Smooth muscle cell (in vitro differentiated cells): ENCODE measurements around the gene HOXD3. TPM values are rescaled to one million over a fixed set of nuclear protein-coding genes. Genes with fewer than 3 reads are reported as not detected.

Experiments
- DNase-seq: peaks from one replicate; lab custom pipeline; 2025; ENCODE audit not compliant: unreplicated experiment; lab: John Stamatoyannopoulos, UW
- H2AFZ ChIP-seq: fragments of 200-600 bp; sonication (generic); 2 replicates; pipeline ENCODE4 v1.6.0; 2016; ENCODE audit warnings: antibody characterized with exemption, low read depth, mild to moderate bottlenecking
- H3F3A ChIP-seq: fragments of 200-600 bp; sonication (generic); 2 replicates; pipeline ENCODE4 v1.6.0; 2017; ENCODE audit warnings: antibody characterized with exemption, low read depth
- H3K27ac ChIP-seq: fragments of 200-600 bp; sonication (generic); 2 replicates; pipeline ENCODE4 v1.5.1; 2016; ENCODE audit warnings: low read depth, mild to moderate bottlenecking
- H3K27me3 ChIP-seq: fragments of 200-600 bp; sonication (generic); 2 replicates; pipeline ENCODE4 v1.6.1; 2016; ENCODE audit warnings: low read depth, mild to moderate bottlenecking
- H3K36me3 ChIP-seq: fragments of 200-600 bp; sonication (generic); 2 replicates; pipeline ENCODE4 v1.5.1; 2016; ENCODE audit warnings: low read depth
- H3K4me1 ChIP-seq: fragments of 200-600 bp; sonication (generic); 2 replicates; pipeline ENCODE4 v1.5.1; 2016; ENCODE audit warnings: low read depth
- H3K4me2 ChIP-seq: fragments of 200-600 bp; sonication (generic); 2 replicates; pipeline ENCODE4 v1.6.0; 2016; ENCODE audit warnings: mild to moderate bottlenecking
- H3K4me3 ChIP-seq: fragments of 200-600 bp; sonication (generic); 2 replicates; pipeline ENCODE4 v1.5.1; 2016; ENCODE audit warnings: mild to moderate bottlenecking
- H3K79me2 ChIP-seq: fragments of 200-600 bp; sonication (generic); 2 replicates; pipeline ENCODE4 v1.6.0; 2016; ENCODE audit warnings: low read depth, mild to moderate bottlenecking
- H3K9ac ChIP-seq: fragments of 200-600 bp; sonication (generic); 2 replicates; pipeline ENCODE4 v1.6.0; 2016; ENCODE audit warnings: low read depth
- H3K9me3 ChIP-seq: fragments of 200-600 bp; sonication (generic); replicated peaks from 2 replicates; pipeline ENCODE4 v1.5.1; 2016; ENCODE audit warnings: low read depth
- H4K20me1 ChIP-seq: fragments of 200-600 bp; sonication (generic); 2 replicates; pipeline ENCODE4 v1.6.0; 2016; ENCODE audit warnings: low read depth
- WGBS: methylation state at CpG from one replicate; pipeline ENCODE4 v1.1.7; 2016; ENCODE audit warnings: low lambda C conversion rate; 5-methylcytosine and 5-hydroxymethylcytosine counted together
- polyA plus RNA-seq: library from polyadenylated mRNA; unstranded; fragments of >200 nt; fragmentation: Nextera tagmentation; extraction: Ambion mirVana; gene quantifications from 2 replicates; pipeline ENCODE4 v1.2.1, GENCODE V29; 2016
- total RNA-seq: library from RNA; depleted of rRNA; stranded (reverse); fragments of >200 nt; gene quantifications from 2 replicates; pipeline ENCODE4 v1.2.3, GENCODE V29; 2014
- TF ChIP-seq, protein P1 (sequence below): fragments of 200-600 bp; sonication (generic); IDR thresholded peaks from 2 replicates; pipeline ENCODE4 v1.5.1; 2017; ENCODE audit warnings: borderline replicate concordance, mild to moderate bottlenecking, antibody characterized with exemption; ENCODE audit not compliant: insufficient read depth, poor library complexity, severe bottlenecking

The HOXD3 gene
- total and polyA plus RNA-seq, 2 experiments from 2014 or later, result not detected

DNA sequence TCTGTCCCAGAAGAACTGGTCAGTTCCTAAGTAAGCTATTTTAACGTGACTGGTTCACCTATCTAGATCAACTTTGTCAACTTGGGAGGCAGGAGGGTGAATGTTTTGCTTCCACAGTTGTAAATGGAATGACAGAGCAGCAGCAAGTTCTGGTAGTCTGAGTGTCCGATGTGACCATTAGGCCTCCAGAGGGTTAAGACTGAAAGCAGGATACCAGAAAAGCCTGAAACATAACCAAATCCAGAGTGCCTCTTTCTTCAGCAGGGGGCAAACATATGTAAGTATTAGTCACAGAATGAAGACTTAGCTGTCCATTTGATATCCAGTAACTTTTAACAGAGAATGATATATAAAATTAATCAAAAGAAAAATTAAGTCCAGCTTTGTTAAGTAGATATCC, 9.2 kb downstream of the HOXD3 start:
- Histone ChIP-seq H3K27me3 (peaks cover 100% of the 10 kb centered on the region), H3K36me3 (no peaks in the 10 kb centered on the region), H3K9ac (no peak overlapping the region), H4K20me1 (no peaks in the 10 kb centered on the region), H3K9me3 (no peaks in the 10 kb centered on the region), H3K4me3 (no peak overlapping the region), H3K27ac (no peak overlapping the region), H2AFZ (no peak overlapping the region), H3F3A (no peaks in the 10 kb centered on the region), H3K4me1 (no peaks in the 10 kb centered on the region), H3K79me2 (no peaks in the 10 kb centered on the region), H3K4me2 (no peak overlapping the region)
- DNase-seq, result no peak
- WGBS, result 28% methylated on average over 2 of the region's 2 CpGs
- TF ChIP-seq, protein P1, sequence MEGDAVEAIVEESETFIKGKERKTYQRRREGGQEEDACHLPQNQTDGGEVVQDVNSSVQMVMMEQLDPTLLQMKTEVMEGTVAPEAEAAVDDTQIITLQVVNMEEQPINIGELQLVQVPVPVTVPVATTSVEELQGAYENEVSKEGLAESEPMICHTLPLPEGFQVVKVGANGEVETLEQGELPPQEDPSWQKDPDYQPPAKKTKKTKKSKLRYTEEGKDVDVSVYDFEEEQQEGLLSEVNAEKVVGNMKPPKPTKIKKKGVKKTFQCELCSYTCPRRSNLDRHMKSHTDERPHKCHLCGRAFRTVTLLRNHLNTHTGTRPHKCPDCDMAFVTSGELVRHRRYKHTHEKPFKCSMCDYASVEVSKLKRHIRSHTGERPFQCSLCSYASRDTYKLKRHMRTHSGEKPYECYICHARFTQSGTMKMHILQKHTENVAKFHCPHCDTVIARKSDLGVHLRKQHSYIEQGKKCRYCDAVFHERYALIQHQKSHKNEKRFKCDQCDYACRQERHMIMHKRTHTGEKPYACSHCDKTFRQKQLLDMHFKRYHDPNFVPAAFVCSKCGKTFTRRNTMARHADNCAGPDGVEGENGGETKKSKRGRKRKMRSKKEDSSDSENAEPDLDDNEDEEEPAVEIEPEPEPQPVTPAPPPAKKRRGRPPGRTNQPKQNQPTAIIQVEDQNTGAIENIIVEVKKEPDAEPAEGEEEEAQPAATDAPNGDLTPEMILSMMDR, result no peak

- no peaks in the 10 kb centered on the region for H3K4me1 ChIP-seq
- H3K79me2 ChIP-seq, result no peaks in the 10 kb centered on the region
- 17% methylated on average over 1 of the region's 1 CpG for WGBS
- no peak overlapping the region for H2AFZ ChIP-seq
- H3K4me2 ChIP-seq, result no peak overlapping the region
- H3K27ac ChIP-seq, result no peak overlapping the region
- TF ChIP-seq, protein P1, result no peak
- no peaks in the 10 kb centered on the region for H4K20me1 ChIP-seq
- peaks cover 100% of the 10 kb centered on the region for H3K27me3 ChIP-seq
- no peak overlapping the region for H3K4me3 ChIP-seq
- DNase-seq, result no peak
- H3K36me3 ChIP-seq, result no peaks in the 10 kb centered on the region
- H3K9ac ChIP-seq, result no peak overlapping the region
- no peaks in the 10 kb centered on the region for H3K9me3 ChIP-seq
- no peaks in the 10 kb centered on the region for H3F3A ChIP-seq
Observed at GRCh38 chr2:176167398-176167797, 10.3 kb downstream of the HOXD3 start.

DNA sequence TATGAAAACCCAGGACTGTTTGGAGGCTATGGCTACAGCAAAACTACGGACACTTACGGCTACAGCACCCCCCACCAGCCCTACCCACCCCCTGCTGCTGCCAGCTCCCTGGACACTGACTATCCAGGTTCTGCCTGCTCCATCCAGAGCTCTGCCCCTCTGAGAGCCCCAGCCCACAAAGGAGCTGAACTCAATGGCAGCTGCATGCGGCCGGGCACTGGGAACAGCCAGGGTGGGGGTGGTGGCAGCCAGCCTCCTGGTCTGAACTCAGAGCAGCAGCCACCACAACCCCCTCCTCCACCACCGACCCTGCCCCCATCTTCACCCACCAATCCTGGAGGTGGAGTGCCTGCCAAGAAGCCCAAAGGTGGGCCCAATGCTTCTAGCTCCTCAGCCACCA, 12.1 kb downstream of the HOXD3 start:
- Histone ChIP-seq H4K20me1 (no peaks in the 10 kb centered on the region), H3F3A (no peaks in the 10 kb centered on the region), H3K36me3 (no peaks in the 10 kb centered on the region), H3K27ac (no peak overlapping the region), H3K4me3 (no peak overlapping the region), H2AFZ (no peak overlapping the region), H3K9me3 (no peaks in the 10 kb centered on the region), H3K4me1 (peaks cover 2% of the 10 kb centered on the region), H3K79me2 (no peaks in the 10 kb centered on the region), H3K9ac (no peak overlapping the region), H3K4me2 (no peak overlapping the region), H3K27me3 (peaks cover 100% of the 10 kb centered on the region)
- TF ChIP-seq, protein P1, result no peak
- WGBS, result 58% methylated on average over 4 of the region's 5 CpGs
- no peak for DNase-seq

DNA sequence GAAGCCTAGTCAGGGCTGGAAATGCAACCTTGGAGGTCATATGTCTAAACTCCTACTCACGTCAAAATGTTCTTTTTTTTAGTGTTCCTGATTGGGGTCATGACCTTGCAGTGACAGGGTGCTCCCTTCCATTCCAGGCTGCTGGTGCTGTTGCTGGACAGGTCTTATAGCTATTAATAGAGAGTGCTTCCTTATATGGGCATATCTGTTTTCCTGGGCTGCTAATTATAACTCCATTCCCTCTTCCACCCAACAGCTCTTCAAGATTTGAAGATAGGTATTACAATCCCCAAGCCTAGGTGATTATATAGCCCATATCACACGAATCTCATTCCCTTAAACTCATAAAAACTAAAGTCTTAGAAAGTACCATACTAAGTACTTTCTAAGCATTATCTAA, 12.6 kb downstream of the HOXD3 start:
- Histone ChIP-seq H3F3A (no peaks in the 10 kb centered on the region), H2AFZ (no peak overlapping the region), H3K9me3 (no peaks in the 10 kb centered on the region), H3K79me2 (no peaks in the 10 kb centered on the region), H3K9ac (no peak overlapping the region), H3K27ac (no peak overlapping the region), H3K27me3 (peaks cover 100% of the 10 kb centered on the region), H3K4me1 (peaks cover 8% of the 10 kb centered on the region), H3K4me3 (no peak overlapping the region), H4K20me1 (no peaks in the 10 kb centered on the region), H3K36me3 (no peaks in the 10 kb centered on the region), H3K4me2 (no peak overlapping the region)
- no peak for DNase-seq
- TF ChIP-seq, protein P1, result no peak
- WGBS, result 67% methylated on average over 2 of the region's 2 CpGs
